ENCODE measurements around the gene C1orf87.

DNA sequence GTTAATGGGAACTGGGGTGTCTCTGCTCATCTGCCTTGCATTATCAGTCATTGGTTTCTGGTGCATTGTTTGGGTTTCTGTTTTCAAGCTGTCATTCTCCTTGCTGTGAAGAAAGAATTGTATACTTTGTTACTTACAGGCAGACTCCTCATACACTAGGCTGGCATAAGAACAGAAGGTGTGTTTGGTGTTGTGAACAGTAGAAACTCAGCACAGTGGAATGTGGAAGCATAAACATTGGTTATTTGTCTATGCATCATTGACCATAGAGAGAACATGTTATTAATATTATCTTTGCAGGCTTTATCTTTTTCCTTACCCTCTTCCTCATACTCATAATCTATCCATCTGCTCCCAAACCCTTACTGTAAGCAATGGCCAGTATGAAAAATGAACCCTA is 18.2 kb downstream of the C1orf87 start:
- TF ChIP-seq YY1 (IDR thresholded peaks at IDR 0.05; ENCODE audit: extremely low read depth, insufficient replicate concordance, low read depth, low read length) (no peak), EZH2 (IDR thresholded peaks at IDR 0.05) (no peak)
